Ammon's horn (tissue), 1 donor: Measurements from ENCODE around the gene ETV6.

Experiments
- DNase-seq: peaks from one replicate; pipeline ENCODE4 v3.0.0-alpha.2; 2016; ENCODE audit warnings: low spot score

Gene ETV6

GRCh38 chr12:11922361-11922760 is 272.9 kb downstream of the ETV6 start:
- DNase-seq = no peak

GRCh38 chr12:11923067-11923466 is 273.6 kb downstream of the ETV6 start:
- no peak for DNase-seq

- no peak for DNase-seq
These were observed 277.9 kb downstream of the ETV6 start for GRCh38 chr12:11927286-11927935.

- no peak for DNase-seq
These were observed 280.2 kb downstream of the ETV6 start for GRCh38 chr12:11929714-11930113.

GRCh38 chr12:11939223-11939622 is 289.7 kb downstream of the ETV6 start:
- DNase-seq = no peak

GRCh38 chr12:11941606-11942337 is 292.3 kb downstream of the ETV6 start:
- DNase-seq = peak; percentile 38

GRCh38 chr12:11943919-11944700 is 294.6 kb downstream of the ETV6 start:
- no peak for DNase-seq
